Keratinocyte (primary cell): ENCODE results near the gene ATP8A2. TPM values are rescaled to one million over a fixed set of nuclear protein-coding genes. Genes with fewer than 3 reads are reported as not detected.

ENCODE experiments used
- DNase-seq: peaks from one replicate; pipeline ENCODE4 v3.0.0-alpha.2; 2011; ENCODE audit warnings: low read depth, missing footprints, low spot score
- FAIRE-seq: peaks from 2 replicates; lab custom pipeline; 2011; peaks lifted over from hg19 to GRCh38; lab: Jason Lieb, UNC
- H2AFZ ChIP-seq: 2 replicates; pipeline ENCODE4 v1.6.0; 2012; ENCODE audit warnings: low read length, control low read depth, inconsistent platforms; ENCODE audit not compliant: control insufficient read depth
- H3K27ac ChIP-seq: 2 replicates; pipeline ENCODE4 v1.5.1; 2011; ENCODE audit warnings: low read length; ENCODE audit not compliant: control insufficient read depth, insufficient read depth
- H3K27me3 ChIP-seq: 3 replicates; pipeline ENCODE4 v1.6.0; 2011; ENCODE audit warnings: low read length; ENCODE audit not compliant: control insufficient read depth, insufficient read depth; ENCODE audit errors: extremely low read depth
- H3K36me3 ChIP-seq, 2 experiments: 2 replicates in 1 of 2; 3 replicates in 1 of 2; pipeline ENCODE4 v1.5.1; 2011; ENCODE audit warnings: low read length in 2 of 2, mild to moderate bottlenecking in 1 of 2; ENCODE audit not compliant: control insufficient read depth in 2 of 2, insufficient read depth in 2 of 2; ENCODE audit errors: extremely low read depth in 1 of 2
- H3K4me1 ChIP-seq: 3 replicates; pipeline ENCODE4 v1.5.1; 2011; ENCODE audit warnings: low read length; ENCODE audit not compliant: control insufficient read depth, insufficient read depth; ENCODE audit errors: extremely low read depth
- H3K4me2 ChIP-seq: 3 replicates; pipeline ENCODE4 v1.6.0; 2011; ENCODE audit warnings: low read depth, low read length; ENCODE audit not compliant: control insufficient read depth, insufficient read depth; ENCODE audit errors: extremely low read depth
- H3K4me3 ChIP-seq, 3 experiments: fragments of 200-600 bp in 1 of 3; sonication (generic) in 1 of 3; 2 replicates in 2 of 3; 3 replicates in 1 of 3; pipeline ENCODE4 v1.5.1; 2011 to 2016; ENCODE audit warnings: low read length in 3 of 3, mild to moderate bottlenecking in 3 of 3, control low read depth in 2 of 3, inconsistent platforms in 1 of 3, low read depth in 1 of 3, mixed read lengths in 1 of 3, mixed run types in 1 of 3, moderate library complexity in 1 of 3; ENCODE audit not compliant: control insufficient read depth in 2 of 3, insufficient read depth in 2 of 3; ENCODE audit errors: extremely low read depth in 1 of 3
- H3K79me2 ChIP-seq: 2 replicates; pipeline ENCODE4 v1.6.0; 2012; ENCODE audit warnings: low read length; ENCODE audit not compliant: control insufficient read depth, insufficient read depth
- H3K9ac ChIP-seq: 3 replicates; pipeline ENCODE4 v1.6.0; 2011; ENCODE audit warnings: low read length; ENCODE audit not compliant: control insufficient read depth, insufficient read depth; ENCODE audit errors: extremely low read depth
- H3K9me1 ChIP-seq: 3 replicates; pipeline ENCODE4 v1.6.0; 2011; ENCODE audit warnings: low read length; ENCODE audit not compliant: control insufficient read depth, insufficient read depth; ENCODE audit errors: extremely low read depth
- H3K9me3 ChIP-seq: 2 replicates; pipeline ENCODE4 v1.5.1; 2012; ENCODE audit warnings: low read depth, low read length; ENCODE audit not compliant: control insufficient read depth
- H4K20me1 ChIP-seq: 3 replicates; pipeline ENCODE4 v1.6.0; 2011; ENCODE audit warnings: low read length; ENCODE audit not compliant: control insufficient read depth, insufficient read depth; ENCODE audit errors: extremely low read depth
- EZH2 ChIP-seq: IDR thresholded peaks from one replicate; pipeline ENCODE4 v1.6.1; 2012; ENCODE audit warnings: inconsistent platforms, mild to moderate bottlenecking, low read length, moderate library complexity
- dilution Hi-C: fragments of 300-500 bp; cut with MboI; formaldehyde crosslinking; loops from one replicate; pipeline ENCODE4 v1.7.0; 2020; ENCODE audit warnings: low sequenced_read_pairs; ENCODE audit not compliant: extremely low pct_ligation_motif_present
- polyA plus RNA-seq, 5 experiments: library from polyadenylated mRNA; depleted of rRNA in 3 of 5; stranded (reverse) in 3 of 5; stranded (forward) in 1 of 5; unstranded in 1 of 5; fragments of >200 nt; gene quantifications; 1 replicate in 1 of 5; 2 replicates in 3 of 5; 3 replicates in 1 of 5; pipeline versions ENCODE4 v1.2.1 to v1.2.3, GENCODE V29; 2011 to 2012; ENCODE audit warnings: missing spikeins in 2 of 5, low read depth in 1 of 5, low replicate concordance in 1 of 5
- TF ChIP-seq, protein P1 (sequence below), 3 experiments: IDR thresholded peaks in 1 of 3; conservative IDR thresholded peaks in 1 of 3; optimal IDR thresholded peaks in 1 of 3; 2 replicates in 2 of 3; 3 replicates in 1 of 3; pipeline versions ENCODE3 to v1.5.1; 2011; ENCODE audit warnings: low read length in 3 of 3, mild to moderate bottlenecking in 3 of 3, moderate library complexity in 2 of 3, control low read depth in 1 of 3, inconsistent platforms in 1 of 3; ENCODE audit not compliant: insufficient read depth in 2 of 3; ENCODE audit errors: extremely low read depth in 1 of 3

The ATP8A2 gene
- polyA plus RNA-seq, 1 donor (not counting 4 experiments of a cell fraction or from before 2014, with no cell fraction given): 0.16 TPM

GRCh38 chr13:25394402-25395060 lies 22.8 kb downstream of the ATP8A2 start:
- H3K27ac ChIP-seq: no peak overlapping the region
- no peak overlapping the region for H3K4me2 ChIP-seq
- no peaks in the 10 kb centered on the region for H3K4me1 ChIP-seq
- dilution Hi-C loops: no loop called here
- H3K27me3 ChIP-seq: peaks cover 4% of the 10 kb centered on the region
- no peak overlapping the region for H2AFZ ChIP-seq
- no peak overlapping the region for H3K9ac ChIP-seq
- H3K79me2 ChIP-seq: no peaks in the 10 kb centered on the region
- no peaks in the 10 kb centered on the region for H3K36me3 ChIP-seq
- FAIRE-seq: no peak
- H3K4me3 ChIP-seq: no peak overlapping the region
- no peak for TF ChIP-seq EZH2
- TF ChIP-seq, protein P1, sequence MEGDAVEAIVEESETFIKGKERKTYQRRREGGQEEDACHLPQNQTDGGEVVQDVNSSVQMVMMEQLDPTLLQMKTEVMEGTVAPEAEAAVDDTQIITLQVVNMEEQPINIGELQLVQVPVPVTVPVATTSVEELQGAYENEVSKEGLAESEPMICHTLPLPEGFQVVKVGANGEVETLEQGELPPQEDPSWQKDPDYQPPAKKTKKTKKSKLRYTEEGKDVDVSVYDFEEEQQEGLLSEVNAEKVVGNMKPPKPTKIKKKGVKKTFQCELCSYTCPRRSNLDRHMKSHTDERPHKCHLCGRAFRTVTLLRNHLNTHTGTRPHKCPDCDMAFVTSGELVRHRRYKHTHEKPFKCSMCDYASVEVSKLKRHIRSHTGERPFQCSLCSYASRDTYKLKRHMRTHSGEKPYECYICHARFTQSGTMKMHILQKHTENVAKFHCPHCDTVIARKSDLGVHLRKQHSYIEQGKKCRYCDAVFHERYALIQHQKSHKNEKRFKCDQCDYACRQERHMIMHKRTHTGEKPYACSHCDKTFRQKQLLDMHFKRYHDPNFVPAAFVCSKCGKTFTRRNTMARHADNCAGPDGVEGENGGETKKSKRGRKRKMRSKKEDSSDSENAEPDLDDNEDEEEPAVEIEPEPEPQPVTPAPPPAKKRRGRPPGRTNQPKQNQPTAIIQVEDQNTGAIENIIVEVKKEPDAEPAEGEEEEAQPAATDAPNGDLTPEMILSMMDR (optimal IDR thresholded peaks at IDR 0.05 in 1 of 3, IDR thresholded peaks at IDR 0.05 in 1 of 3, conservative IDR thresholded peaks at IDR 0.05 in 1 of 3; ENCODE audit: extremely low read depth in 1 of 3, insufficient read depth in 2 of 3, low read length in 3 of 3): no peak
- no peaks in the 10 kb centered on the region for H4K20me1 ChIP-seq
- H3K9me1 ChIP-seq: no peaks in the 10 kb centered on the region
- no peak for DNase-seq
- no peaks in the 10 kb centered on the region for H3K9me3 ChIP-seq

- no peak overlapping the region for H3K4me2 ChIP-seq
- no peaks in the 10 kb centered on the region for H3K4me1 ChIP-seq
- FAIRE-seq (no peak), DNase-seq (no peak)
- H3K9me1 ChIP-seq: no peaks in the 10 kb centered on the region
- no peaks in the 10 kb centered on the region for H3K79me2 ChIP-seq
- TF ChIP-seq EZH2: no peak
- TF ChIP-seq, protein P1 (optimal IDR thresholded peaks at IDR 0.05 in 1 of 3, IDR thresholded peaks at IDR 0.05 in 1 of 3, conservative IDR thresholded peaks at IDR 0.05 in 1 of 3; ENCODE audit: extremely low read depth in 1 of 3, insufficient read depth in 2 of 3, low read length in 3 of 3): no peak
- H4K20me1 ChIP-seq: no peaks in the 10 kb centered on the region
- no peaks in the 10 kb centered on the region for H3K9me3 ChIP-seq
- dilution Hi-C loops: no loop called here
- H2AFZ ChIP-seq: no peak overlapping the region
- no peak overlapping the region for H3K9ac ChIP-seq
- no peaks in the 10 kb centered on the region for H3K36me3 ChIP-seq
- no peak overlapping the region for H3K4me3 ChIP-seq
- H3K27ac ChIP-seq: no peak overlapping the region
- H3K27me3 ChIP-seq: no peaks in the 10 kb centered on the region
These were observed 26.0 kb downstream of the ATP8A2 start for GRCh38 chr13:25397763-25398162.
